ENCODE data around the gene LYST.
"Not testable (repeated sequence)": the region's sequence is repeated elsewhere in the genome, so short reads cannot be mapped to it uniquely, and the experiment has no call there.

Gene LYST

GRCh38 chr1:235859789-235860188, 6.9 kb downstream of the LYST start:
- no peak for DNase-seq (ENCODE audit: extremely low read depth in 1 of 2, low read depth in 1 of 2)

- DNase-seq (ENCODE audit: extremely low read depth in 1 of 2, low read depth in 1 of 2), result no peak
These were observed 7.9 kb downstream of the LYST start for GRCh38 chr1:235858766-235859165.

GRCh38 chr1:235857756-235858155, 8.9 kb downstream of the LYST start:
- DNase-seq (ENCODE audit: extremely low read depth in 1 of 2, low read depth in 1 of 2), result no peak

GRCh38 chr1:235855811-235856429, 10.8 kb downstream of the LYST start:
- DNase-seq (ENCODE audit: extremely low read depth in 1 of 2, low read depth in 1 of 2), result no peak

GRCh38 chr1:235854347-235854746, 12.4 kb downstream of the LYST start:
- no peak for DNase-seq (ENCODE audit: extremely low read depth in 1 of 2, low read depth in 1 of 2)

GRCh38 chr1:235853653-235854052, 13.1 kb downstream of the LYST start:
- no peak for DNase-seq (ENCODE audit: extremely low read depth in 1 of 2, low read depth in 1 of 2)

- DNase-seq (ENCODE audit: extremely low read depth in 1 of 2, low read depth in 1 of 2), result no peak
These were observed 13.8 kb downstream of the LYST start for GRCh38 chr1:235852887-235853286.

- DNase-seq (ENCODE audit: extremely low read depth in 1 of 2, low read depth in 1 of 2), result no peak
These were observed 14.8 kb downstream of the LYST start for GRCh38 chr1:235851939-235852338.

- not testable (repeated sequence) for DNase-seq (ENCODE audit: extremely low read depth in 1 of 2, low read depth in 1 of 2)
These were observed 18.5 kb downstream of the LYST start for GRCh38 chr1:235848251-235848650.

- DNase-seq (ENCODE audit: extremely low read depth in 1 of 2, low read depth in 1 of 2), result not testable (repeated sequence)
These were observed 21.0 kb downstream of the LYST start for GRCh38 chr1:235845656-235846107.

- no peak for DNase-seq (ENCODE audit: extremely low read depth in 1 of 2, low read depth in 1 of 2)
These were observed 21.9 kb downstream of the LYST start for GRCh38 chr1:235844776-235845175.

- DNase-seq (ENCODE audit: extremely low read depth in 1 of 2, low read depth in 1 of 2), result no peak
These were observed 23.2 kb downstream of the LYST start for GRCh38 chr1:235843461-235843961.

GRCh38 chr1:235841938-235842545, 24.7 kb downstream of the LYST start:
- no peak for DNase-seq (ENCODE audit: extremely low read depth in 1 of 2, low read depth in 1 of 2)

GRCh38 chr1:235838021-235838420, 28.7 kb downstream of the LYST start:
- no peak for DNase-seq (ENCODE audit: extremely low read depth in 1 of 2, low read depth in 1 of 2)

GRCh38 chr1:235835226-235835625, 31.5 kb downstream of the LYST start:
- no peak for DNase-seq (ENCODE audit: extremely low read depth in 1 of 2, low read depth in 1 of 2)

- no peak for DNase-seq (ENCODE audit: extremely low read depth in 1 of 2, low read depth in 1 of 2)
These were observed 32.1 kb downstream of the LYST start for GRCh38 chr1:235834620-235835019.

GRCh38 chr1:235832011-235832410, 34.7 kb downstream of the LYST start:
- no peak for DNase-seq (ENCODE audit: extremely low read depth in 1 of 2, low read depth in 1 of 2)

- no peak for DNase-seq (ENCODE audit: extremely low read depth in 1 of 2, low read depth in 1 of 2)
These were observed 35.6 kb downstream of the LYST start for GRCh38 chr1:235831148-235831547.

- DNase-seq (ENCODE audit: extremely low read depth in 1 of 2, low read depth in 1 of 2), result no peak
These were observed 40.4 kb downstream of the LYST start for GRCh38 chr1:235826102-235826854.

GRCh38 chr1:235825229-235825628, 41.5 kb downstream of the LYST start:
- no peak for DNase-seq (ENCODE audit: extremely low read depth in 1 of 2, low read depth in 1 of 2)

- no peak for DNase-seq (ENCODE audit: extremely low read depth in 1 of 2, low read depth in 1 of 2)
These were observed 43.0 kb downstream of the LYST start for GRCh38 chr1:235823684-235824083.

GRCh38 chr1:235822685-235823084, 44.0 kb downstream of the LYST start:
- DNase-seq (ENCODE audit: extremely low read depth in 1 of 2, low read depth in 1 of 2), result no peak
